ENCODE data around the gene FHIT.

DNA sequence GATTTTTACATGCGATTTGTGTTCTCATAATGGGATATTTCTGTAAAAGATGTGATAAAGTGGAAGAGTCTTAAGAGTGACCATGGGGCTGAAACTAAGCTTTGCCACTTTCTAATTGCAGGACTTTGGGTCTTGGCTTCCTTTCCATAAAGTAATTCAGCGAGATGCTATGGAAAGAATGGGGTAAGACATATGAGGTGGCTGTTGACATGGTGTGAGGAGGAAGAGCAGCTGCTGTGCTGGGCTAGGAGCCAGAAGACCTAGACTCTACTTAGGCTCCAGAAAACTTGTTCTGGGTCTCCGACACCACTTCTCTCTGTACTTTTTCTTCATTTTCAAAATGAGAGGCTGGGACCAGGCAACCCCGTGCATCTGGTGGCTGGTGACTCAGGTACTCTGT lies 1547.0 kb downstream of the FHIT start:
- TF ChIP-seq EP300 (IDR thresholded peaks at IDR 0.05; ENCODE audit: borderline replicate concordance in 1 of 2, low read depth in 1 of 2, low read length in 1 of 2) (no peak), POLR2AphosphoS5 (IDR thresholded peaks at IDR 0.05; ENCODE audit: low read depth, low read length) (no peak), SIN3A (IDR thresholded peaks at IDR 0.05; ENCODE audit: borderline replicate concordance, low read depth, low read length) (no peak), ELF1 (IDR thresholded peaks at IDR 0.05) (no peak), RAD21 (IDR thresholded peaks at IDR 0.05; ENCODE audit: low read length) (no peak), EZH2phosphoT487 (IDR thresholded peaks at IDR 0.05; ENCODE audit: borderline replicate concordance, low read depth) (no peak), JUND (IDR thresholded peaks at IDR 0.05) (no peak)
- TF ChIP-seq, protein P1, sequence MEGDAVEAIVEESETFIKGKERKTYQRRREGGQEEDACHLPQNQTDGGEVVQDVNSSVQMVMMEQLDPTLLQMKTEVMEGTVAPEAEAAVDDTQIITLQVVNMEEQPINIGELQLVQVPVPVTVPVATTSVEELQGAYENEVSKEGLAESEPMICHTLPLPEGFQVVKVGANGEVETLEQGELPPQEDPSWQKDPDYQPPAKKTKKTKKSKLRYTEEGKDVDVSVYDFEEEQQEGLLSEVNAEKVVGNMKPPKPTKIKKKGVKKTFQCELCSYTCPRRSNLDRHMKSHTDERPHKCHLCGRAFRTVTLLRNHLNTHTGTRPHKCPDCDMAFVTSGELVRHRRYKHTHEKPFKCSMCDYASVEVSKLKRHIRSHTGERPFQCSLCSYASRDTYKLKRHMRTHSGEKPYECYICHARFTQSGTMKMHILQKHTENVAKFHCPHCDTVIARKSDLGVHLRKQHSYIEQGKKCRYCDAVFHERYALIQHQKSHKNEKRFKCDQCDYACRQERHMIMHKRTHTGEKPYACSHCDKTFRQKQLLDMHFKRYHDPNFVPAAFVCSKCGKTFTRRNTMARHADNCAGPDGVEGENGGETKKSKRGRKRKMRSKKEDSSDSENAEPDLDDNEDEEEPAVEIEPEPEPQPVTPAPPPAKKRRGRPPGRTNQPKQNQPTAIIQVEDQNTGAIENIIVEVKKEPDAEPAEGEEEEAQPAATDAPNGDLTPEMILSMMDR (IDR thresholded peaks at IDR 0.05) = no peak
- TF ChIP-seq, protein P2, sequence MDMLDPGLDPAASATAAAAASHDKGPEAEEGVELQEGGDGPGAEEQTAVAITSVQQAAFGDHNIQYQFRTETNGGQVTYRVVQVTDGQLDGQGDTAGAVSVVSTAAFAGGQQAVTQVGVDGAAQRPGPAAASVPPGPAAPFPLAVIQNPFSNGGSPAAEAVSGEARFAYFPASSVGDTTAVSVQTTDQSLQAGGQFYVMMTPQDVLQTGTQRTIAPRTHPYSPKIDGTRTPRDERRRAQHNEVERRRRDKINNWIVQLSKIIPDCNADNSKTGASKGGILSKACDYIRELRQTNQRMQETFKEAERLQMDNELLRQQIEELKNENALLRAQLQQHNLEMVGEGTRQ (IDR thresholded peaks at IDR 0.05; ENCODE audit: borderline replicate concordance, low read depth, low read length) = no peak
- TF ChIP-seq, protein P3, sequence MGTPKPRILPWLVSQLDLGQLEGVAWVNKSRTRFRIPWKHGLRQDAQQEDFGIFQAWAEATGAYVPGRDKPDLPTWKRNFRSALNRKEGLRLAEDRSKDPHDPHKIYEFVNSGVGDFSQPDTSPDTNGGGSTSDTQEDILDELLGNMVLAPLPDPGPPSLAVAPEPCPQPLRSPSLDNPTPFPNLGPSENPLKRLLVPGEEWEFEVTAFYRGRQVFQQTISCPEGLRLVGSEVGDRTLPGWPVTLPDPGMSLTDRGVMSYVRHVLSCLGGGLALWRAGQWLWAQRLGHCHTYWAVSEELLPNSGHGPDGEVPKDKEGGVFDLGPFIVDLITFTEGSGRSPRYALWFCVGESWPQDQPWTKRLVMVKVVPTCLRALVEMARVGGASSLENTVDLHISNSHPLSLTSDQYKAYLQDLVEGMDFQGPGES (IDR thresholded peaks at IDR 0.05; ENCODE audit: low read depth, low read length) = no peak
